LHCN-M2 (cell line): Measurements from ENCODE around the gene TXLNA. TPM values are rescaled to one million over a fixed set of nuclear protein-coding genes. Genes with fewer than 3 reads are reported as not detected.

Source experiments
- DNase-seq: peaks from one replicate; pipeline ENCODE4 v3.0.0-alpha.2; 2012; ENCODE audit warnings: low read depth
- total RNA-seq: library from RNA; depleted of rRNA; stranded (reverse); fragments of >200 nt; gene quantifications from 2 replicates; pipeline ENCODE4 v1.2.3, GENCODE V29; 2014; rRNA removed

Gene TXLNA
- total RNA-seq, 1 experiment from 2014 or later = 79.6 TPM

GRCh38 chr1:32247452-32247851 is 68.0 kb downstream of the TXLNA start:
- DNase-seq = no peak

Other genes starting within 250 kb of the TXLNA start
- 266 and 303 TPM in 2 replicates for gene PTP4A2, start 241.3 kb upstream of the TXLNA start, total RNA-seq
- 58.9 and 72.6 TPM in 2 replicates for gene KHDRBS1, start 165.8 kb upstream of the TXLNA start, total RNA-seq
- 8.1 and 10.4 TPM in 2 replicates for gene TMEM39B, start 106.7 kb upstream of the TXLNA start, total RNA-seq
- 50.8 and 57.4 TPM in 2 replicates for gene KPNA6, start 71.6 kb upstream of the TXLNA start, total RNA-seq
- 9.1 and 10.8 TPM in 2 replicates for gene CCDC28B, start 20.9 kb downstream of the TXLNA start, total RNA-seq
- 2.3 and 4.0 TPM in 2 replicates for gene IQCC, start 26.0 kb downstream of the TXLNA start, total RNA-seq
- not detected in 2 replicates for gene DCDC2B, start 29.4 kb downstream of the TXLNA start, total RNA-seq
- gene TMEM234, start 42.7 kb downstream of the TXLNA start, total RNA-seq = 14.4 and 16.6 TPM in 2 replicates
- 296 and 327 TPM in 2 replicates for gene EIF3I, start 42.7 kb downstream of the TXLNA start, total RNA-seq
- gene FAM167B, start 67.5 kb downstream of the TXLNA start, total RNA-seq = 0.23 TPM in 1 of 2 replicates, not detected in the other
- not detected in 2 replicates for gene LCK, start 71.6 kb downstream of the TXLNA start, total RNA-seq
- gene HDAC1, start 112.4 kb downstream of the TXLNA start, total RNA-seq = 53.0 and 54.4 TPM in 2 replicates
- gene MARCKSL1, start 156.6 kb downstream of the TXLNA start, total RNA-seq = 94.7 and 107 TPM in 2 replicates
- 2.0 and 5.2 TPM in 2 replicates for gene FAM229A, start 182.8 kb downstream of the TXLNA start, total RNA-seq
- gene TSSK3, start 182.9 kb downstream of the TXLNA start, total RNA-seq = 0.40 TPM in 1 of 2 replicates, not detected in the other
- 55.4 and 58.0 TPM in 2 replicates for gene BSDC1, start 214.8 kb downstream of the TXLNA start, total RNA-seq